HG02981 (cell line): ENCODE measurements around the gene DES.
"Not testable (repeated sequence)": the region's sequence is repeated elsewhere in the genome, so short reads cannot be mapped to it uniquely, and the experiment has no call there.

Experiments used
- ATAC-seq: cut with Tn5 transposase; IDR thresholded peaks from one replicate; pipeline ENCODE4 v1.9.1; 2021; ENCODE audit warnings: mild to moderate bottlenecking, moderate library complexity; ENCODE audit not compliant: unreplicated experiment

DES gene

GRCh38 chr2:219399716-219400478 is 18.3 kb upstream of the DES start:
- no peak for ATAC-seq

GRCh38 chr2:219400562-219400961 is 17.6 kb upstream of the DES start:
- no peak for ATAC-seq

GRCh38 chr2:219401606-219402005 is 16.6 kb upstream of the DES start:
- ATAC-seq: no peak

DNA sequence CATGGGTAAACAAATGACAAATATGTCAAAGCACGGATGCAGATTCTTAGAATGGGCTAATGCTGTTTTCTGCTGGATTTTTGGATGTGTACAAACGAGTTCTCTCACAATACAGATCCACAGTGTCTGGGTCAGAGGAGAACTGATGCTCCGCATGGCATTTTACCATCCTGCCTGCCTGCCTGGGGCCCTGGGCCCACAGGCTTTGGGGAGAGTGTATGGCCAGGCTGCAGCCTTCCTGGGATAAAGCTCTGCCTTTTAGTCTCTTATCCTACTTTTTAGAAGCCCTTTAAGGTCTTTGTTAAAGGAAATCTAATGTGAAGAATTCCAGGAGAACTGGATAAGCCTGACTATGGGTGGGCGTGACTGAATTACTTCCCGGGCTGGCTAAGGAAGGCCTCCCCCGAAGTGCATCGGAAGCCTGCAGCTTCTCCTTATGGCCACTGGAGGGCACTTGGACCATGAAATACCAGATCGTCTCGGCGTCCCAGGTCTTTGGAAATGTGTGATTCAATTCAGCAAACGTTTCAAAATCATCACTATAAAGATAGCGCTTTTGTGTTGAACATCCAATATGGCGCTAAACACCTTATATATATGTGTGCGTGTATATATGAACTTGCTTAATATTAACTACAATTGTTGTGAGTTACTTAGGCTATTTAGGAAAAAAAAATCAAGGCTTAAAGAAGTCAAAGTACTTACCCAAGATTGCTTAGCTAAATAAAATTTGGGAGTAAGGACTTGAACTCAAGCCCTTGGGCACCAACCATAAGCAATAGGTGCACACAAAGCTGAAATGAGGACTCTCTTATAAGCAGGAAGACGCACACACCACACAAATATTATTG is 15.3 kb upstream of the DES start:
- peak; percentile 80 for ATAC-seq

GRCh38 chr2:219403861-219404260 is 14.3 kb upstream of the DES start:
- ATAC-seq: no peak

GRCh38 chr2:219404291-219404910 is 13.8 kb upstream of the DES start:
- no peak for ATAC-seq

DNA sequence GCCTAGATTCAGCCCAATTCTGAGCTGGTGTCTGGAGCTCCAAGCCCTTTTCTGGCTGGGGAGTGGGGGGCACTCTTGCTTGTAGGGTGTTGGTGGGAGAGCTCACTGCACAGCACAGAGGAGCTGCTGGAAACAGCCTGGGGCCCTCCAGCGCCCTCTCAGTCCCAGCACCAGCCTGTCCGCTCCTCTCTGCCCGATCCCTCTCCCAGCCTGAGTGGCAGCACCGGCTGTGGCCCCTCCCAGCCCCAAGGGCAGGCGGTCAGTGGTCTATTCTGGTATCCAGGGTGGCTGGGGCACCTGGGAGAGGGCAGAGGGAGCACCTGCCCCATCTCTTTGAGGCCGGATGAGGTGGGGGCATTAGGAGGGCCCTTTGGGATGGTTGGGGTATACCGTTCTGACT is 13.2 kb upstream of the DES start:
- no peak for ATAC-seq

- no peak for ATAC-seq
These were observed 12.7 kb upstream of the DES start for GRCh38 chr2:219405451-219405850.

DNA sequence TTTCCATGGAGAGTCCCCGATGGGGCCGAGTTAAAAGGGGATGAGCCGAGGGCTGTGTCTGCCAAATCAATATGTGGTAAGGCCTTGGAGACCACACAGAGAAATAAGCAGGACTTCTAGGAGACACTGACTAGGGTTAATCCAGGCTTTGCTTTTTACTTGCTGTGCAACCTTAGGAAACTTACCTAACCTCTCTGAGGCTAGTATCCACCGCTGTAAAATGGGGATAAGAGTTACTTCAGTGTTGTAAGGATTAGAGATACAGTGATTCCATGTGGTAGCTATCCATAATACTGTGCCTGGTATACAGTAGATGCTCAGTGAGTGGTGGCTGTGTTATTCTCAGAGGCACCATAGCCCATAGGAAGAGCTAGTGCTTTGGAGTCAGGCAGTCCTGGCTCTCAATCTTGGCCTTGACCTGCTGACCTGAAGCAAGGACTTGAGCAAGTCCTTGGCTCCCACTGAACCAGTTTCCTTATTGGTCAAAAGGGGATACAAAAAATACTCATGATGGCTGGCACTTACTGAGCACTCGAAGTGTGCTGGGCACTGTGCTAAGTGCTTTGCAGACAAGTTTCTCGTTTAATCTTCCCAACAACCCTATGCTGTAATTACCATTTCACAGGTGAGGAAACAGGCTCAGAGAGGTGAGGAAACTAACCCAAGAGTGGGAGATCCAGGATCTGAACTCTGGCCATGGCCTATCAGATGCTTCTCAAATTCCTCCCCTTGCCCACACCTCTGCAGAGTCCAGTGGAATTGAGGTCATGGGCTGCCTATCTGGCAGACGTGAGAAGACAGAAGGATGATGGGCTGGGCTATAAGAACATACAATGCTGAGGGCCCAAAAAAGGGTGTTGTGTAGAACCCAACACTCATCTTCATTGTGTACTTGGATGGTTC is 12.0 kb upstream of the DES start:
- no peak for ATAC-seq

GRCh38 chr2:219406861-219407230 is 11.3 kb upstream of the DES start:
- no peak for ATAC-seq

DNA sequence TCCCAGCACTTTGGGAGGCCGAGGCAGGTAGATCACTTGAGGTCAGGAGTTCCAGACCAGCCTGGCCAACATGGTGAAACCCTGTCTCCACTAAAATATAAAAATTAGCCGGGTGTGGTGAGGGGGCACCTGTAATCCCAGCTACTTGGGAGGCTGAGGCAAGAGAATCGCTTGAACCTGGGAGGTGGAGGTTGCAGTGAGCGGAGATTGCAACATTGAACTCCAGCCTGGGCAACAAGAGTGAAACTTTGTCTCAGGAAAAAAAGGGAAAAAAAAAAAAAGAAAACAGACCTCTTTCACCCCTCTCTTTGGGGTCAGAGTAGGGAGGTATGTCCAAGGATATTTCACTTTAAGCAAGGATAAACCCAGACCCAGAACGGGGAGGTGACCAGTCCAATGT is 10.8 kb upstream of the DES start:
- not testable (repeated sequence) for ATAC-seq

- ATAC-seq: no peak
These were observed 10.0 kb upstream of the DES start for GRCh38 chr2:219408204-219408603.

- no peak for ATAC-seq
These were observed 9.5 kb upstream of the DES start for GRCh38 chr2:219408631-219409030.

- no peak for ATAC-seq
These were observed 8.6 kb upstream of the DES start for GRCh38 chr2:219409619-219410018.

DNA sequence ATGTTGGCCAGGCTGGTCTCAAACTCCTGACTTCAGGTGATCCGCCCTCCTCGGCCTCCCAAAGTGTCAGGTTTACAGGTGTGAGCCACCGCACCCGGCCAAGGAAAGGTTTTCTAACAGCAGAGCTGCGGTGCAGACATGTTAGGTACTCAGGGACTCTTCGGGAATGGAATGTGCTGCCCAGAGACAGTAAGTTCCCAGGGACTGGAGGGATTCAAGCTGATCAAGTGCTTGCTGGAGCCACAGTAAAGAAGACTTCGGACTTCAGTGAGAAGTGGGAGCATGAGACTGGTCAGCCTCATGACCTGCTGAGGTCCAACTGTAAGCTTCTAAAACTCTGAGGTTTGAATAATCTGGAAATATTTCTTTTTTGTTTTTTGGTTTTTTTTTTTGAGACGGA is 7.8 kb upstream of the DES start:
- ATAC-seq: no peak

GRCh38 chr2:219414857-219415256 is 3.3 kb upstream of the DES start:
- no peak for ATAC-seq

- ATAC-seq: no peak
These were observed 2.5 kb upstream of the DES start for GRCh38 chr2:219415580-219416234.

GRCh38 chr2:219416235-219416602 is 2.0 kb upstream of the DES start:
- no peak for ATAC-seq

DNA sequence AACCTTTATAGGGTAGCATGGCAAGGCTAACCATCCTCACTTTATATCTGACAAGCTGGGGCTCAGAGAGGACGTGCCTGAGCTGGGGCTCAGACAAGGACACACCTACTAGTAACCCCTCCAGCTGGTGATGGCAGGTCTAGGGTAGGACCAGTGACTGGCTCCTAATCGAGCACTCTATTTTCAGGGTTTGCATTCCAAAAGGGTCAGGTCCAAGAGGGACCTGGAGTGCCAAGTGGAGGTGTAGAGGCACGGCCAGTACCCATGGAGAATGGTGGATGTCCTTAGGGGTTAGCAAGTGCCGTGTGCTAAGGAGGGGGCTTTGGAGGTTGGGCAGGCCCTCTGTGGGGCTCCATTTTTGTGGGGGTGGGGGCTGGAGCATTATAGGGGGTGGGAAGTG is 1.2 kb upstream of the DES start:
- no peak for ATAC-seq

- ATAC-seq: no peak
These were observed 803 bp upstream of the DES start for GRCh38 chr2:219417374-219417773.

DNA sequence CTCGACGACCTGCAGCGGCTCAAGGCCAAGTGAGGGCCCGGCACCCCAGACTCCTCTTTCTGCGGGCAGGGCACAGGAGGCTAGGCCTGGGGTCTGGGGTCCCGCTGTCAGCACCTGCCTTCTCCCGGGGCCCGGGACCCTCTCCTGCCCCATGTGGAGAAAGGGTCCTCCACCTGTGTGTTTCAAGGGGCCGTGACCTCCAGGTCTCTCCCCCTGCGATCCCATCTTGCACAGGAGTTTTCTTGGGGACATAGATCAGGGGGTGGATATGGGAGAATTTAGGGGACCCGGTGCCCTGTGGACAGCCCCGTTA is 791 bp downstream of the DES start:
- ATAC-seq: no peak
